Epithelial cell of esophagus (primary cell): ENCODE data around the gene PRICKLE1.

ENCODE experiments used
- DNase-seq: peaks from one replicate; pipeline ENCODE4 v3.0.0; 2010; ENCODE audit warnings: low read depth
- H3K4me3 ChIP-seq: 2 replicates; pipeline ENCODE4 v1.5.1; 2011; ENCODE audit warnings: mild to moderate bottlenecking, low read length, control low read depth
- CTCF ChIP-seq: IDR thresholded peaks from 2 replicates; pipeline ENCODE4 v1.5.1; 2011; ENCODE audit warnings: low read depth, mild to moderate bottlenecking, low read length, control low read depth, inconsistent platforms; ENCODE audit not compliant: insufficient read depth; ENCODE audit errors: missing control alignments

PRICKLE1 gene

DNA sequence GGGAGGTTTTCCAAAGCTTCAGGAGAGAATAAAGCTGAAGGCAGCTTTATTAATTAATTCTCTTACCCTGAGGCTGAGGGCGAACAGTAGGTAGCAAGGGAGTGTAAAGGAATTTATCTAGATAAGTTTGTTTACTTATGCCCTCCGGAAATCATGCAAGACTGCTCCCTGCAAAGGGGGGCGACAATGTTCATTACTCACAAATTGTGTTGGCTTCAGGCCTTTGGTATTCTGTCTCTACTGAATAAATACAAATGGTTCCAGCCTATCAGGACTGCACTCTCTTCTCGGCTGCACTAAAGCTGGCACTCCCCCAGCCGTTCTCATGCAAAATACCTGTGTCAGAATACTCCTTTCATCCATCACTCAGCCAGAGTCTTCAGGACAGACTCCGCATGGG is 142.8 kb downstream of the PRICKLE1 start:
- DNase-seq, result no peak
- H3K4me3 ChIP-seq, result no peak overlapping the region
- TF ChIP-seq CTCF, result no peak

- TF ChIP-seq CTCF, result no peak
- no peak for DNase-seq
- H3K4me3 ChIP-seq, result no peak overlapping the region
These were observed 143.7 kb downstream of the PRICKLE1 start for GRCh38 chr12:42445891-42446290.

DNA sequence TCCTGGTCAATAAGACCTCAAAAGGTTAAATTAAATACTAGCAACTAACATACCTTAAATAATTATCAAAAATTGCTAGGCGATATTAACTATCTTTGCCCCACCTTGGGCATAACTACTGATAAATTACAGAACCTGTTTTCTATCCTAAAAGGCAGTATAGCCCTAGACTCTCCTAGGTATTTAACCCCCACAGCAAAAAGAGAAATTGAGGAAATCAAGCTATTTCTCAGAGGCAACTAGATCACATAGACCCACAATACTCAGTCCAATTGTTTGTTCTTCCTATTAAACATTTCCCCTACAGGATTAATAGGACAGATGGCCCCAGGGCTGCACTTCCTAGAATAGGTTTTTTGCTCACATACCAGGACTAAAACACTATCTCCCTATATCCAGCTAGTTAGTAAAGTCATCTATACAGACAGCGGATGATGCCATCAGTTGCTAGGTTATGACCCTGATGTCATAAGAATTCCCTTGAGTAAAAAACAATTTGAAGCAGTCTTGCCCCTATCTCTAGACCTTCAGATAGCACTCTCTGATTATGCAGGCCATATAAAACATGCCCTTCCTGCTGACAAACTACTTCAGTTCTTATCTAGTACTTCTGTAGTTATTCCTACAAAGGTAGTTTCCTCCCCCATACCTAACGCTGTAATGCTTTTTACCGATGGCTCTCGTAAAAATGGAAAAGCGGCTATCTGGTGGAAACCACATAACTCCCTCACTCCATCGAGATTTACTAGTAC is 145.2 kb downstream of the PRICKLE1 start:
- no peak for DNase-seq
- no peak overlapping the region for H3K4me3 ChIP-seq
- TF ChIP-seq CTCF, result no peak

DNA sequence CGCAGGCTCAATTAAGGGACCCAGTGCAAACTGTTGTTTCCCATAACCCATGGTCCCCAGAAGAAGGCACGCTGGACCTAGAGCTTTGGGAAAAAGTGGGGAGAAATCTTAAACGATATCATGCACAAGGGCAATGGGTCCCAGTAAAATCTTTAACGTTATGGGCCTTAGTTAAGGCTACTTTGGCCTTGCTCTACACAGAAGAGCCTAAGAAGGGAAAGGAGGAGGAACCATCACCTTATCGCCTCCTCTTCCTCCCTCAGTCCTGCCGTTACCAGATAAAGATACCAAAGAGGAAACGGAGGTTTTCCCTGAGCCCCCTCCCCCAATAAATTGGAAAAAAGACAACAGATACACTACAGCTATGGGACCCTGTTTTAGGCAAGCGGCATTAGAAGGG is 146.7 kb downstream of the PRICKLE1 start:
- no peak overlapping the region for H3K4me3 ChIP-seq
- no peak for TF ChIP-seq CTCF
- DNase-seq, result no peak

- no peak for TF ChIP-seq CTCF
- no peak for DNase-seq
- no peak overlapping the region for H3K4me3 ChIP-seq
These were observed 147.2 kb downstream of the PRICKLE1 start for GRCh38 chr12:42442311-42442759.

GRCh38 chr12:42440608-42441007 is 148.9 kb downstream of the PRICKLE1 start:
- TF ChIP-seq CTCF, result no peak
- no peak overlapping the region for H3K4me3 ChIP-seq
- no peak for DNase-seq
